Neural progenitor cell (in vitro differentiated cells): ENCODE data around the gene COG7. TPM values are rescaled to one million over a fixed set of nuclear protein-coding genes. Genes with fewer than 3 reads are reported as not detected.

Experiments used
- DNase-seq: peaks from one replicate; pipeline ENCODE4 v3.0.0-alpha.2; 2016; ENCODE audit warnings: low spot score
- H2AFZ ChIP-seq: fragments of 200-600 bp; sonication (generic); replicated peaks from 2 replicates; pipeline ENCODE4 v1.6.1; 2016; ENCODE audit warnings: antibody characterized with exemption
- H3F3A ChIP-seq: fragments of 200-600 bp; sonication (generic); 2 replicates; pipeline ENCODE4 v1.6.1; 2016; ENCODE audit warnings: antibody characterized with exemption, low read depth
- H3K27ac ChIP-seq: fragments of 200-600 bp; sonication (generic); 2 replicates; pipeline ENCODE4 v1.5.1; 2016; ENCODE audit warnings: mild to moderate bottlenecking
- H3K27me3 ChIP-seq: fragments of 200-600 bp; sonication (generic); 2 replicates; pipeline ENCODE4 v1.6.1; 2016; ENCODE audit warnings: mild to moderate bottlenecking, moderate library complexity
- H3K36me3 ChIP-seq: fragments of 200-600 bp; sonication (generic); 2 replicates; pipeline ENCODE4 v1.5.1; 2016
- H3K4me1 ChIP-seq: fragments of 200-600 bp; sonication (generic); 2 replicates; pipeline ENCODE4 v1.6.1; 2016; ENCODE audit warnings: mixed run types
- H3K4me2 ChIP-seq: fragments of 200-600 bp; sonication (generic); 2 replicates; pipeline ENCODE4 v1.6.1; 2016
- H3K4me3 ChIP-seq: fragments of 200-600 bp; sonication (generic); 2 replicates; pipeline ENCODE4 v1.5.1; 2016
- H3K79me2 ChIP-seq: fragments of 200-600 bp; sonication (generic); 2 replicates; pipeline ENCODE4 v1.6.1; 2016; ENCODE audit warnings: low read depth
- H3K9ac ChIP-seq: fragments of 200-600 bp; sonication (generic); 2 replicates; pipeline ENCODE4 v1.6.1; 2016
- H3K9me3 ChIP-seq: fragments of 200-600 bp; sonication (generic); 2 replicates; pipeline ENCODE4 v1.5.1; 2016; ENCODE audit warnings: low read depth
- H4K20me1 ChIP-seq: fragments of 200-600 bp; sonication (generic); 2 replicates; pipeline ENCODE4 v1.6.1; 2016; ENCODE audit warnings: low read depth
- H3K27ac Mint-ChIP-seq: 3 replicates; pipeline ENCODE4 v1.8.0; 2021; ENCODE audit warnings: mixed read lengths
- H3K27me3 Mint-ChIP-seq: 2 replicates; pipeline ENCODE4 v1.8.0; 2022; ENCODE audit warnings: low read depth, mild to moderate bottlenecking, inconsistent platforms, moderate library complexity, mixed read lengths; ENCODE audit not compliant: insufficient read depth
- H3K36me3 Mint-ChIP-seq: 3 replicates; pipeline ENCODE4 v1.8.0; 2021; ENCODE audit warnings: mixed read lengths
- H3K4me1 Mint-ChIP-seq: 3 replicates; pipeline ENCODE4 v1.8.0; 2021; ENCODE audit warnings: mixed read lengths
- H3K4me3 Mint-ChIP-seq: 3 replicates; pipeline ENCODE4 v1.8.0; 2021; ENCODE audit warnings: mild to moderate bottlenecking, moderate library complexity, mixed read lengths
- H3K9me3 Mint-ChIP-seq: 3 replicates; pipeline ENCODE4 v1.8.0; 2020; ENCODE audit warnings: mixed read lengths
- EZH2 ChIP-seq: fragments of 200-600 bp; sonication (generic); IDR thresholded peaks from 2 replicates; pipeline ENCODE4 v1.6.1; 2017; ENCODE audit warnings: antibody characterized with exemption, mild to moderate bottlenecking, moderate library complexity
- EZH2phosphoT487 ChIP-seq: fragments of 200-600 bp; sonication (generic); IDR thresholded peaks from 2 replicates; pipeline ENCODE4 v1.6.1; 2017; ENCODE audit warnings: antibody characterized with exemption
- total RNA-seq: library from RNA; depleted of rRNA; stranded (reverse); fragments of >200 nt; gene quantifications from 2 replicates; pipeline ENCODE4 v1.2.3, GENCODE V29; 2015; ENCODE audit warnings: low replicate concordance
- TF ChIP-seq, protein P1 (sequence below): fragments of 200-600 bp; sonication (generic); IDR thresholded peaks from 2 replicates; pipeline ENCODE4 v1.5.1; 2017; ENCODE audit warnings: antibody characterized with exemption, mild to moderate bottlenecking

COG7 gene
- total RNA-seq, 1 donor from 2014 or later = 21.6 TPM

DNA sequence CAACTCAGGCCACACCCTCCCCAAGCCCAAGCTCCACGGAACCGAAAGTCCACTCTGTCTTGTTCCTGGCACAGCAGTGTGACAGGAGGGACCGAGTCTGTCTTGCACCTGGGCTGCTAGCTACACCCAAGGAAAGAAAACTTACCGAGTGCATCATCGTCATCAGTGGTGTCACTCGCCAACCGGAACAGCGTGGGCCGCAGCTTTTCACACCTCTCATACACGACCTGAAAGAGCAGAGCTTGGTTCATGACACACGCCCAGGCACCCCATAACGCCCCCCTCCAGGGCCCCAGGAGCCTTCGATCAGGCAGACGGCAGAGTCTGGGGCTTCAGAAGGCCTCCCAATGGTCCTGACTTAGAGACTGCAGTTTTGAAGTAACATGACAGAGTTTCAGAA is 29.8 kb upstream of the COG7 start:
- H3K9me3 ChIP-seq = no peaks in the 10 kb centered on the region
- no peaks in the 10 kb centered on the region for H3K79me2 ChIP-seq
- no peak overlapping the region for H3K9ac ChIP-seq
- Mint-ChIP-seq H3K27ac (no peak overlapping the region), H3K9me3 (no peaks in the 10 kb centered on the region), H3K4me1 (no peaks in the 10 kb centered on the region), H3K4me3 (no peak overlapping the region), H3K36me3 (peaks cover 39% of the 10 kb centered on the region), H3K27me3 (no peaks in the 10 kb centered on the region)
- DNase-seq = no peak
- no peak overlapping the region for H2AFZ ChIP-seq
- no peak for TF ChIP-seq EZH2
- no peak for TF ChIP-seq EZH2phosphoT487
- TF ChIP-seq, protein P1, sequence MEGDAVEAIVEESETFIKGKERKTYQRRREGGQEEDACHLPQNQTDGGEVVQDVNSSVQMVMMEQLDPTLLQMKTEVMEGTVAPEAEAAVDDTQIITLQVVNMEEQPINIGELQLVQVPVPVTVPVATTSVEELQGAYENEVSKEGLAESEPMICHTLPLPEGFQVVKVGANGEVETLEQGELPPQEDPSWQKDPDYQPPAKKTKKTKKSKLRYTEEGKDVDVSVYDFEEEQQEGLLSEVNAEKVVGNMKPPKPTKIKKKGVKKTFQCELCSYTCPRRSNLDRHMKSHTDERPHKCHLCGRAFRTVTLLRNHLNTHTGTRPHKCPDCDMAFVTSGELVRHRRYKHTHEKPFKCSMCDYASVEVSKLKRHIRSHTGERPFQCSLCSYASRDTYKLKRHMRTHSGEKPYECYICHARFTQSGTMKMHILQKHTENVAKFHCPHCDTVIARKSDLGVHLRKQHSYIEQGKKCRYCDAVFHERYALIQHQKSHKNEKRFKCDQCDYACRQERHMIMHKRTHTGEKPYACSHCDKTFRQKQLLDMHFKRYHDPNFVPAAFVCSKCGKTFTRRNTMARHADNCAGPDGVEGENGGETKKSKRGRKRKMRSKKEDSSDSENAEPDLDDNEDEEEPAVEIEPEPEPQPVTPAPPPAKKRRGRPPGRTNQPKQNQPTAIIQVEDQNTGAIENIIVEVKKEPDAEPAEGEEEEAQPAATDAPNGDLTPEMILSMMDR = no peak
- H3K4me2 ChIP-seq = no peak overlapping the region
- H3K36me3 ChIP-seq = no peaks in the 10 kb centered on the region
- no peak overlapping the region for H3K27ac ChIP-seq
- no peaks in the 10 kb centered on the region for H3F3A ChIP-seq
- H3K4me3 ChIP-seq = no peak overlapping the region
- H3K27me3 ChIP-seq = no peaks in the 10 kb centered on the region
- peaks cover 44% of the 10 kb centered on the region for H4K20me1 ChIP-seq
- no peaks in the 10 kb centered on the region for H3K4me1 ChIP-seq

DNA sequence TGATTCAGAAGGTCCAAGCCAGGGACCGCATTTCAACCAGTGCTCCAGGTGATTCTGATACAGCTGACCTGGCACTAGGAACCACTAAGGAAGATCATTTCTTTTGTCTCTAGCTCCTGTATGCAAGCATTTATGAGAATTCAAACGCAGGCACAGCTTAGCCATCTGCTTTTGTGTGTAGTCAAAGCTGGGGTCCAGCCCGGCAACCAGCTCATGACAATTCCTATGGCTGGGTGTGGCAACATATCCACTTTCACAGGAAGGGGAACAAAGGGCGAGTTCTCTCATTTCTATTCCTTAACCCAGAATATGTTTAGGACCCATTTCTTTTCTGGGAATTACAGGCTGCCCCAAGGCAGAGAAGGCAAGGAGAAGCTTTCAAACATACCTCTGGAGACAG is 27.3 kb upstream of the COG7 start:
- H3K9ac ChIP-seq = no peak overlapping the region
- no peak overlapping the region for H3K27ac Mint-ChIP-seq
- no peaks in the 10 kb centered on the region for H3F3A ChIP-seq
- H2AFZ ChIP-seq = no peak overlapping the region
- no peaks in the 10 kb centered on the region for H3K9me3 ChIP-seq
- TF ChIP-seq EZH2 (no peak), EZH2phosphoT487 (no peak)
- TF ChIP-seq, protein P1 = no peak
- H3K9me3 Mint-ChIP-seq = no peaks in the 10 kb centered on the region
- H3K4me1 ChIP-seq = no peaks in the 10 kb centered on the region
- no peaks in the 10 kb centered on the region for H3K79me2 ChIP-seq
- H3K4me3 Mint-ChIP-seq = no peak overlapping the region
- no peak overlapping the region for H3K27ac ChIP-seq
- H3K4me3 ChIP-seq = no peak overlapping the region
- peaks cover 36% of the 10 kb centered on the region for H3K36me3 Mint-ChIP-seq
- H3K27me3 ChIP-seq = no peaks in the 10 kb centered on the region
- H3K36me3 ChIP-seq = no peaks in the 10 kb centered on the region
- no peaks in the 10 kb centered on the region for H3K4me1 Mint-ChIP-seq
- DNase-seq = no peak
- no peak overlapping the region for H3K4me2 ChIP-seq
- H4K20me1 ChIP-seq = peaks cover 33% of the 10 kb centered on the region
- no peaks in the 10 kb centered on the region for H3K27me3 Mint-ChIP-seq

DNA sequence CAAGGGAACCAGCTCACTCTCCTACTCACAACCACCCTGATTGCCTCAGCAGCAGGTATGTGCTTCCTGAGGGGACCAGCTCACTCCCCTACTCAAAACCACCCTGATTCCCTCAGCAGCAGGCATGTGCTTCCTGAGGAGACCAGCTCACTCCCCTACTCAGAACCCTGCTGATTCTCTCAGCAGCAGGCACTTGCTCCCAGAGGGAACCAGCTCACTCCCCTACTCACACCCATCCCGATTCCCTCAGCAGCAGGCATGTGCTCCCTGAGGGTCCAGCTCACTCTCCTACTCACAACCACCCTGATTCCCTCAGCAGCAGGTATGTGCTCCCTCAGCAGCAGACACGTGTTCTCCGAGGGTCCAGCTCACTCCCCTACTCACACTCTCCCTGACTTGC is 26.1 kb upstream of the COG7 start:
- Mint-ChIP-seq H3K27ac (no peak overlapping the region), H3K36me3 (peaks cover 26% of the 10 kb centered on the region), H3K9me3 (no peaks in the 10 kb centered on the region), H3K4me1 (no peaks in the 10 kb centered on the region), H3K27me3 (no peaks in the 10 kb centered on the region), H3K4me3 (no peak overlapping the region)
- no peak overlapping the region for H3K4me2 ChIP-seq
- peaks cover 25% of the 10 kb centered on the region for H4K20me1 ChIP-seq
- TF ChIP-seq EZH2 (no peak), EZH2phosphoT487 (no peak)
- TF ChIP-seq, protein P1 = no peak
- H3K4me3 ChIP-seq = no peak overlapping the region
- H3K79me2 ChIP-seq = no peaks in the 10 kb centered on the region
- H3K27me3 ChIP-seq = no peaks in the 10 kb centered on the region
- no peaks in the 10 kb centered on the region for H3K9me3 ChIP-seq
- no peaks in the 10 kb centered on the region for H3K36me3 ChIP-seq
- H2AFZ ChIP-seq = no peak overlapping the region
- no peak overlapping the region for H3K9ac ChIP-seq
- DNase-seq = no peak
- H3K27ac ChIP-seq = no peak overlapping the region
- no peaks in the 10 kb centered on the region for H3K4me1 ChIP-seq
- no peaks in the 10 kb centered on the region for H3F3A ChIP-seq

DNA sequence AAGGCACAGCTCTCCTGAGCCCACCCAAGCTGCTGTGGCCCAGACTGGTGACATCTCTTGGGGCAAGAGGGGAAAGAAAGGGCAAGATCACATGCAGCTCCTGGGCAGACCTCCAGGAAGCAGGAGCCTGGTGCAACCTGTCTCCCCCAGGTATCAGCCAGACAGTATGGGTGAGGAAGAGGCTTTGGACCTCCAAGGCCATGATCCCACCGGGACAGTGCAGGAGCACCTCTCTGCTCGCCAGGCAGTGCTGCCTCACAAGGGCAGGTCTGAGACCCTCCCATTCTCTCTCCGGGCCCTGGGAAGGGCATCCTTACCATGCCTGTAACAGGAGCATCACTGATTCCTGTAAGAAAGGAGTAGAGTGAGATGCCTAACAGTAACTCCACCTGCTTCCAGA is 25.6 kb upstream of the COG7 start:
- Mint-ChIP-seq H3K36me3 (peaks cover 30% of the 10 kb centered on the region), H3K4me3 (no peak overlapping the region), H3K4me1 (no peaks in the 10 kb centered on the region), H3K9me3 (no peaks in the 10 kb centered on the region), H3K27ac (no peak overlapping the region), H3K27me3 (no peaks in the 10 kb centered on the region)
- no peak overlapping the region for H3K9ac ChIP-seq
- H3K4me2 ChIP-seq = no peak overlapping the region
- H3K9me3 ChIP-seq = no peaks in the 10 kb centered on the region
- no peaks in the 10 kb centered on the region for H3K27me3 ChIP-seq
- H3K79me2 ChIP-seq = no peaks in the 10 kb centered on the region
- DNase-seq = no peak
- no peak for TF ChIP-seq EZH2
- TF ChIP-seq, protein P1 = no peak
- no peak for TF ChIP-seq EZH2phosphoT487
- no peak overlapping the region for H3K27ac ChIP-seq
- peaks cover 25% of the 10 kb centered on the region for H4K20me1 ChIP-seq
- H3K36me3 ChIP-seq = no peaks in the 10 kb centered on the region
- H3F3A ChIP-seq = no peaks in the 10 kb centered on the region
- no peak overlapping the region for H2AFZ ChIP-seq
- H3K4me3 ChIP-seq = no peak overlapping the region
- no peaks in the 10 kb centered on the region for H3K4me1 ChIP-seq
